SKM-1 treated with dmso at 0.1 percent for 144 hours (cell line): ENCODE data around the gene TRAF7.
A peak's percentile ranks its signal among the peaks of the same experiment; 100 is the strongest.
"Not testable (repeated sequence)": the region's sequence is repeated elsewhere in the genome, so short reads cannot be mapped to it uniquely, and the experiment has no call there.

Experiments used
- DNase-seq: peaks from one replicate; lab custom pipeline; 2025; ENCODE audit not compliant: unreplicated experiment; lab: John Stamatoyannopoulos, UW

TRAF7 gene

GRCh38 chr16:2198283-2198682 is 42.7 kb downstream of the TRAF7 start:
- DNase-seq = no peak

- DNase-seq = no peak
These were observed 43.5 kb downstream of the TRAF7 start for GRCh38 chr16:2199095-2199494.

- DNase-seq = no peak
These were observed 44.1 kb downstream of the TRAF7 start for GRCh38 chr16:2199621-2200139.

GRCh38 chr16:2200313-2200712 is 44.7 kb downstream of the TRAF7 start:
- DNase-seq = no peak

- not testable (repeated sequence) for DNase-seq
These were observed 47.6 kb downstream of the TRAF7 start for GRCh38 chr16:2203119-2203688.

- no peak for DNase-seq
These were observed 49.0 kb downstream of the TRAF7 start for GRCh38 chr16:2204416-2205103.

- peak; percentile 78 for DNase-seq
These were observed 49.8 kb downstream of the TRAF7 start, which contains the start of gene MLST8 for GRCh38 chr16:2205104-2205966. Gene MLST8 (plus strand): TSS chr16:2205454. CDS start chr16:2206086, 632 bp downstream.

- no peak for DNase-seq
These were observed 50.4 kb downstream of the TRAF7 start for GRCh38 chr16:2205967-2206313.

GRCh38 chr16:2206420-2206779 is 50.8 kb downstream of the TRAF7 start:
- DNase-seq = no peak

- DNase-seq = no peak
These were observed 51.3 kb downstream of the TRAF7 start for GRCh38 chr16:2206780-2207433.

GRCh38 chr16:2207872-2208271 is 52.3 kb downstream of the TRAF7 start:
- no peak for DNase-seq

GRCh38 chr16:2208308-2208707 is 52.7 kb downstream of the TRAF7 start:
- no peak for DNase-seq

- no peak for DNase-seq
These were observed 53.2 kb downstream of the TRAF7 start for GRCh38 chr16:2208772-2209171.

GRCh38 chr16:2209258-2210008 is 53.9 kb downstream of the TRAF7 start:
- no peak for DNase-seq

- DNase-seq = no peak
These were observed 54.4 kb downstream of the TRAF7 start for GRCh38 chr16:2210009-2210332.

- DNase-seq = no peak
These were observed 55.1 kb downstream of the TRAF7 start, which contains the start of gene BRICD5 for GRCh38 chr16:2210386-2211365. Gene BRICD5 (minus strand): TSS chr16:2210863. CDS start chr16:2210833, 30 bp downstream.

- DNase-seq = no peak
These were observed 56.4 kb downstream of the TRAF7 start for GRCh38 chr16:2211923-2212347.

- peak; percentile 9 for DNase-seq
These were observed 57.1 kb downstream of the TRAF7 start for GRCh38 chr16:2212362-2213324.
